Loucy (cell line): ENCODE data around the gene ADARB1.

Source experiments
- H2AFZ ChIP-seq: fragments of 200-600 bp; sonication (generic); 2 replicates; pipeline ENCODE4 v1.6.0; 2016; ENCODE audit warnings: antibody characterized with exemption, mild to moderate bottlenecking, low read length, moderate library complexity
- H3F3A ChIP-seq: fragments of 200-600 bp; 2 replicates; pipeline ENCODE4 v1.6.0; 2016; ENCODE audit warnings: antibody characterized with exemption, low read depth, mild to moderate bottlenecking
- H3K27me3 ChIP-seq: fragments of 200-600 bp; sonication (generic); 2 replicates; pipeline ENCODE4 v1.6.1; 2014; ENCODE audit warnings: low read length, mild to moderate bottlenecking; ENCODE audit not compliant: insufficient read depth, poor library complexity, severe bottlenecking
- H3K36me3 ChIP-seq: fragments of 200-600 bp; sonication (generic); 2 replicates; pipeline ENCODE4 v1.6.1; 2016; ENCODE audit warnings: low read length; ENCODE audit not compliant: insufficient read depth
- H3K4me1 ChIP-seq: fragments of 200-600 bp; sonication (generic); 2 replicates; pipeline ENCODE4 v1.5.1; 2014; ENCODE audit warnings: low read length, mild to moderate bottlenecking; ENCODE audit not compliant: insufficient read depth, poor library complexity, severe bottlenecking
- H3K4me2 ChIP-seq: fragments of 200-600 bp; sonication (generic); 2 replicates; pipeline ENCODE4 v1.6.0; 2014; ENCODE audit warnings: antibody characterized with exemption, low read length, low read depth, mild to moderate bottlenecking; ENCODE audit not compliant: poor library complexity, severe bottlenecking
- H3K4me3 ChIP-seq: fragments of 200-600 bp; sonication (generic); 2 replicates; pipeline ENCODE4 v1.5.1; 2014; ENCODE audit warnings: low read length, mild to moderate bottlenecking, mixed read lengths; ENCODE audit not compliant: poor library complexity, severe bottlenecking
- H3K79me2 ChIP-seq: fragments of 200-600 bp; sonication (generic); 2 replicates; pipeline ENCODE4 v1.6.1; 2014; ENCODE audit warnings: low read length; ENCODE audit not compliant: insufficient read depth
- H3K9ac ChIP-seq: fragments of 200-600 bp; sonication (generic); 2 replicates; pipeline ENCODE4 v1.6.0; 2014; ENCODE audit warnings: mild to moderate bottlenecking, low read depth, low read length, moderate library complexity; ENCODE audit not compliant: poor library complexity, severe bottlenecking
- H3K9me2 ChIP-seq: fragments of 200-600 bp; sonication (generic); replicated peaks from 2 replicates; pipeline ENCODE4 v1.6.1; 2016; ENCODE audit warnings: low read depth, low read length, mixed read lengths
- H3K9me3 ChIP-seq: fragments of 200-600 bp; sonication (generic); 2 replicates; pipeline ENCODE4 v1.6.1; 2014; ENCODE audit warnings: mild to moderate bottlenecking, antibody characterized with exemption, low read length, low read depth; ENCODE audit not compliant: insufficient read depth
- H4K20me1 ChIP-seq: fragments of 200-600 bp; sonication (generic); 2 replicates; pipeline ENCODE4 v1.6.0; 2014; ENCODE audit warnings: antibody characterized with exemption, low read length, mild to moderate bottlenecking; ENCODE audit not compliant: insufficient read depth, poor library complexity, severe bottlenecking
- EZH2phosphoT487 ChIP-seq: fragments of 200-600 bp; IDR thresholded peaks from 2 replicates; pipeline ENCODE4 v1.6.1; 2018; ENCODE audit warnings: antibody characterized with exemption, mild to moderate bottlenecking, moderate library complexity, borderline replicate concordance
- TF ChIP-seq, protein P1 (sequence below): fragments of 200-600 bp; sonication (generic); conservative IDR thresholded peaks from 2 replicates; pipeline ENCODE4 v1.5.1; 2014; ENCODE audit warnings: mild to moderate bottlenecking, antibody characterized with exemption, low read length

The ADARB1 gene

DNA sequence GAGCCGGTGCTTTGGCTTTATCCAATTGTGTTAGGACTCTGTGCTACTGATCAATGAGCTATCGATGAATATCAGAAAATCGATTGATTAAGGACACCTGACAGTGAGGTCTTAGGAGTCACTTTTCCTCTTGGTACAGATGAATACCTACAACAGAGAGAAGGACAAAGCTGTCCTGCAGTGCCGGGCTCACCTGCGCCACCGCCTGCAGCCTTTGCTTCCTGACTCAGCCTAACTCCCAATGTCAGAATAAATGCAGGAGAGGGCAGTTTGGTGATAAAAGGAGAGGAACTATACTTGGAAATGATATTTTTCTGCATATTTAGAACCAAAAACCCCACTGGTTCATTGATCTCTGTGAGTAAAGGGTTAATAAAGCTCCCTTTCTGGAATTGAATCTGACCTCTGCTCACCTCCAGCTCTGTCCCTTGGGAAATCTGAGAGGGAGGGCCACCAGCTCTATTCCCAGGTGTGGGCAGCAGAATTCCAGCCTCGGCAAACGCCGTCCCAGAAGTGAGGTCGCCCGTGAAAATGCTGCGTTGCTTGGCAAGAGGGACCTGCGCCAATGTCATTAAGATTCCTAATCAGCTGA lies 174.0 kb downstream of the ADARB1 start:
- Histone ChIP-seq H3K9me3 (peaks cover 6% of the 10 kb centered on the region; the same call in 1 of the 2 replicates), H3K9me2 (no peaks in the 10 kb centered on the region), H3K79me2 (no peaks in the 10 kb centered on the region), H3K36me3 (no peaks in the 10 kb centered on the region), H3K9ac (no peak overlapping the region), H3F3A (no peaks in the 10 kb centered on the region), H3K4me1 (no peaks in the 10 kb centered on the region), H4K20me1 (no peaks in the 10 kb centered on the region), H2AFZ (no peak overlapping the region), H3K4me3 (no peak overlapping the region), H3K27me3 (no peaks in the 10 kb centered on the region), H3K4me2 (no peak overlapping the region)
- TF ChIP-seq EZH2phosphoT487, result no peak
- TF ChIP-seq, protein P1, sequence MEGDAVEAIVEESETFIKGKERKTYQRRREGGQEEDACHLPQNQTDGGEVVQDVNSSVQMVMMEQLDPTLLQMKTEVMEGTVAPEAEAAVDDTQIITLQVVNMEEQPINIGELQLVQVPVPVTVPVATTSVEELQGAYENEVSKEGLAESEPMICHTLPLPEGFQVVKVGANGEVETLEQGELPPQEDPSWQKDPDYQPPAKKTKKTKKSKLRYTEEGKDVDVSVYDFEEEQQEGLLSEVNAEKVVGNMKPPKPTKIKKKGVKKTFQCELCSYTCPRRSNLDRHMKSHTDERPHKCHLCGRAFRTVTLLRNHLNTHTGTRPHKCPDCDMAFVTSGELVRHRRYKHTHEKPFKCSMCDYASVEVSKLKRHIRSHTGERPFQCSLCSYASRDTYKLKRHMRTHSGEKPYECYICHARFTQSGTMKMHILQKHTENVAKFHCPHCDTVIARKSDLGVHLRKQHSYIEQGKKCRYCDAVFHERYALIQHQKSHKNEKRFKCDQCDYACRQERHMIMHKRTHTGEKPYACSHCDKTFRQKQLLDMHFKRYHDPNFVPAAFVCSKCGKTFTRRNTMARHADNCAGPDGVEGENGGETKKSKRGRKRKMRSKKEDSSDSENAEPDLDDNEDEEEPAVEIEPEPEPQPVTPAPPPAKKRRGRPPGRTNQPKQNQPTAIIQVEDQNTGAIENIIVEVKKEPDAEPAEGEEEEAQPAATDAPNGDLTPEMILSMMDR, result no peak

DNA sequence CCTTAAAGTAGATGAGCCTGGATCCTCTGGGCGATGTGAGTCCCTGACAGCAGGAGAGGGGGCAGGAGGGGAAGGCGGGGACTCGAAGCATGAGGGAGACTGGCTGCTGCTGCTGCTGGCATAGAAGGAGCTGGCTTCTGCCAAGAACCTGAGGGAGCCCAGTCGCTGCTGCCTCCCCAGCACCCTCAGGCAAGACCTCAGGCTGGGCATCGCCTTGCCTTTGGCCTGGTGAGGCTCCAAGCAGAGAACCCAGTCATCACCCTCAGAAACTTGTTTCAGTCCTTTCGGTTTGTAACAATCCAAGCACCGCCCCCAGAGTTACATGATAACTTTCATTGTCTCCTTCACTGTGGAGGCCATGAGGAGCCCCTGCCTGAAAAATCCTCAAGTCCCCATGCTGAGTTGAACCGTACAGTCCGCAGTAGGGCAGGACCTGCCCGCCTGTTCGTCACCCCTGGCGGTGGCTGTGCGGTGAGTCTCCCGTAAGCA lies 174.6 kb downstream of the ADARB1 start:
- H3K9me2 ChIP-seq, result no peaks in the 10 kb centered on the region
- no peaks in the 10 kb centered on the region for H3K36me3 ChIP-seq
- H3K4me3 ChIP-seq, result no peak overlapping the region
- H3K4me1 ChIP-seq, result no peaks in the 10 kb centered on the region
- H4K20me1 ChIP-seq, result no peaks in the 10 kb centered on the region
- no peaks in the 10 kb centered on the region for H3K79me2 ChIP-seq
- peaks cover under 1% of the 10 kb centered on the region; the same call in 1 of the 2 replicates for H3K9me3 ChIP-seq
- no peaks in the 10 kb centered on the region for H3K27me3 ChIP-seq
- no peak overlapping the region for H3K4me2 ChIP-seq
- H3F3A ChIP-seq, result no peaks in the 10 kb centered on the region
- H3K9ac ChIP-seq, result no peak overlapping the region
- TF ChIP-seq, protein P1, result no peak
- no peak for TF ChIP-seq EZH2phosphoT487
- no peak overlapping the region for H2AFZ ChIP-seq

DNA sequence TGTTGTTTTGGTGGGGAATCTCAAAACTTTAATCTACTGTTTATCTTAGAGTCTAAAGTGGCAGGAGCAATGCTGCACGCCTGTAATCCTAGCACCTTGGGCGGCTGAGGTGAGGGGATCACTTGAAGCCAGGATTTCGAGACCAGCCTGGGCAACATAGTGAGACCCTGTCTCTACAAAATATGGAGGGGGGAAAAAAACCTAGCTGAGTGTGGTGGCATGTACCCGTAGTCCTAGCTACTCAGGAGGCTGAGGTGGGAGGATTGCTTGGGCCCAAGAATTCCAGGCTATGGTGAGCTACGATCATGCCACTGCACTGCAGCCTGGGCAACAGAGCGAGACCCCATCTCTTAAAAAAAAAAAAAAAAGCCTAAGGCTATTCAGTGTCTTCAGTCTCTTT lies 175.2 kb downstream of the ADARB1 start:
- Histone ChIP-seq H3K36me3 (no peaks in the 10 kb centered on the region), H3K79me2 (no peaks in the 10 kb centered on the region), H3K9me2 (no peaks in the 10 kb centered on the region), H2AFZ (no peak overlapping the region), H4K20me1 (no peaks in the 10 kb centered on the region), H3K4me1 (no peaks in the 10 kb centered on the region), H3K4me3 (no peak overlapping the region), H3K4me2 (no peak overlapping the region), H3K9me3 (no peaks in the 10 kb centered on the region), H3K27me3 (no peaks in the 10 kb centered on the region), H3F3A (no peaks in the 10 kb centered on the region), H3K9ac (no peak overlapping the region)
- TF ChIP-seq, protein P1, result no peak
- TF ChIP-seq EZH2phosphoT487, result no peak
